GM12875 (cell line): ENCODE measurements around the gene RDH5.

ENCODE experiments used
- H3K4me3 ChIP-seq: one replicate; pipeline ENCODE4 v1.5.1; 2011; ENCODE audit warnings: low read depth, low read length, control low read depth
- CTCF ChIP-seq: IDR thresholded peaks from 2 replicates; pipeline ENCODE4 v1.5.1; 2011; ENCODE audit warnings: low read depth, mild to moderate bottlenecking, control low read depth, inconsistent platforms, low read length, moderate library complexity, borderline replicate concordance; ENCODE audit not compliant: insufficient read depth

RDH5 gene, protein sequence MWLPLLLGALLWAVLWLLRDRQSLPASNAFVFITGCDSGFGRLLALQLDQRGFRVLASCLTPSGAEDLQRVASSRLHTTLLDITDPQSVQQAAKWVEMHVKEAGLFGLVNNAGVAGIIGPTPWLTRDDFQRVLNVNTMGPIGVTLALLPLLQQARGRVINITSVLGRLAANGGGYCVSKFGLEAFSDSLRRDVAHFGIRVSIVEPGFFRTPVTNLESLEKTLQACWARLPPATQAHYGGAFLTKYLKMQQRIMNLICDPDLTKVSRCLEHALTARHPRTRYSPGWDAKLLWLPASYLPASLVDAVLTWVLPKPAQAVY

GRCh38 chr12:55720071-55720564 lies at the start of gene RDH5:
Gene RDH5, plus strand, starts transcription at chr12:55720393. Its CDS starts 792 bp downstream, at chr12:55721185.
- no peak for TF ChIP-seq CTCF
- no peak within 1 kb of the TSS for H3K4me3 ChIP-seq

- H3K4me3 ChIP-seq, result no peak overlapping the region
- TF ChIP-seq CTCF, result no peak
These were observed 48.4 kb upstream of the RDH5 start for GRCh38 chr12:55671746-55672145.

DNA sequence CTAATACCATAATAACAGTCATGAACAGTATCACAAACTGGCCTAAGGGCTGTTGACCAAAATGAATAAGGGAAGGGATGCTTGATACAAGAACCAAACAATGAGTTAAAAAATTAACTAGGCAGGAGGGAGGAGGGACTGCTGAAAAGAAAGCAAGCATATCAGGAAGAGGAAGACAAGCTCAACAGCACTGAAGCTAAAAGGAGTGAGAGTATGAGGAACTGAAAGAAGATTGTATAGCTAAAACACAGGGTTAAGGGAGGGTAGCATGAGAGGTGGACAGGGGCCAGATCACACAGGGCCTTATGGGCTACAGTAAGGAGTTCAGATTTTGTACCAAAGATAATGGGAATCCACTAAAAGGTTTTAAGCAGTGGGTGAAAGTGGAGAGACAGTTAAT lies 46.6 kb upstream of the RDH5 start:
- no peak for TF ChIP-seq CTCF
- H3K4me3 ChIP-seq, result no peak overlapping the region

- no peak for TF ChIP-seq CTCF
- H3K4me3 ChIP-seq, result no peak overlapping the region
These were observed 44.5 kb upstream of the RDH5 start for GRCh38 chr12:55675666-55676065.

DNA sequence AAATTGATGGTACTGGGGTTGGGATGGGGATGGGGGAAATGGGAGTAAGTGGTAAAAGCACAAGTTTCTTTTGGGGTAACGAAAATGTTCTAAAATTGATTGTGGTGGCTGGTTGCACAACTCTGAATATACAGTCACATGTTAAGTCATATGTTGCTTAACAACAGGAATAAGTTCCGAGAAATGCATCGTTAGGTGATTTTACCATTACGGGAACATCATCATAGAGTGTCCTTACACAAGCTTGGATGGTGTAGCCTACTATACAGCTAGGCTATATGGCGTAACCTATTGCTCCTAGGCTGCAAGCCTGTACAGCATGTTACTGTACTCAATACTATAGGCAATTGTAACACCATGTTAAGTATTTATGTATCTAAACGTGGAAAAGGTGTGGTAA lies 43.5 kb upstream of the RDH5 start:
- no peak for TF ChIP-seq CTCF
- H3K4me3 ChIP-seq, result no peak overlapping the region

DNA sequence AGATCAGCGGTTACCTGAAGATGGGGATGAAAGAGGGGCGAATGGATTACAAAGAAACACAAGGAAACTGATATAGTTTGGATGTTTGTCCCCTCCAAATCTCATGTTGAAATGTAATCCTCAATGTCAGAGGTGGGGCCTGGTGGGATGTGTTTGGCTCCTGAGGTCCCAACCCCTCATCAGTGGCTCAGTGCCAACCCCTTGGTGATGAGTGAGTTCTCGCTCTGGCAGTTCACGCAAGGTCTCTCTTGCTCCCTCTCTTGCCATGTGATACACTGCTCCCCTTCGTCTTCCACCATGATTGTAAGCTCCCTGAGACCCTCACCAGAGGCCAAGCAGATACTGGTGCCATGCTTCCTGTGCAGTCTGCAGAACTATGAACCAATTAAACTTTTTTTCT lies 40.5 kb upstream of the RDH5 start:
- no peak overlapping the region for H3K4me3 ChIP-seq
- TF ChIP-seq CTCF, result no peak
